Duodenal mucosa (tissue), 2 donors: ENCODE results near the gene TYMS.

ENCODE experiments used
- H3K27ac ChIP-seq: one replicate; pipeline ENCODE4 v1.7.0; 2013; ENCODE audit warnings: low read depth, low read length
- H3K27me3 ChIP-seq, 2 donors: one replicate each; pipeline ENCODE4 v1.7.0; 2013; ENCODE audit warnings: low read length in 2 of 2, control low read depth in 1 of 2; ENCODE audit not compliant: insufficient read depth in 2 of 2, control insufficient read depth in 1 of 2
- H3K36me3 ChIP-seq, 2 donors: one replicate each; pipeline ENCODE4 v1.7.0; 2013; ENCODE audit warnings: low read length in 2 of 2, control low read depth in 1 of 2; ENCODE audit not compliant: insufficient read depth in 2 of 2, control insufficient read depth in 1 of 2
- H3K4me1 ChIP-seq, 2 donors: one replicate each; pipeline ENCODE4 v1.7.0; 2013; ENCODE audit warnings: low read length in 2 of 2, control low read depth in 1 of 2; ENCODE audit not compliant: insufficient read depth in 2 of 2, control insufficient read depth in 1 of 2
- H3K4me3 ChIP-seq, 2 donors: one replicate each; pipeline ENCODE4 v1.7.0; 2013; ENCODE audit warnings: low read length in 2 of 2, low read depth in 1 of 2
- H3K9ac ChIP-seq, 2 donors: one replicate each; pipeline ENCODE4 v1.7.0; 2013; ENCODE audit warnings: low read length in 2 of 2, low read depth in 1 of 2
- H3K9me3 ChIP-seq, 2 donors: one replicate each; pipeline ENCODE4 v1.7.0; 2013; ENCODE audit warnings: low read length in 2 of 2, control low read depth in 1 of 2; ENCODE audit not compliant: control insufficient read depth in 1 of 2

TYMS gene

DNA sequence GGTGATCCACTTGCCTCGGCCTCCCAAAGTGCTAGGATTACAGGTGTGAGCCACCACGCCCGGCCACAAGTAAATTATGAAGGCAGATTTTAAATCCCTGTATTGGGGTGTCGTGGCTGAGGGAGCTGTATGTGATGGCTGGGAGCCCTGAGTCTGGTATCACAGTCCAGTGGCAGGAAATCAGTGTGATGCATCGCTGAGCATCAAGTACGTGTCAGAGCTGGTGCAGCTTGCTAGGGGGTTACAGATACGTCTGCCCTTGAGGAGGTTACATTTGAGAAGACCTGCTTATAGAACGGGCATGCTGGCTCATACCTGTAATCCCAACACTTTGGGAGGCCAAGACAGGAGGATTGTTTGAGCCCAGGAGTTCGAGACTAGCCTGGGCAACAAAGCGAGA, 50.6 kb downstream of the TYMS start:
- no peak overlapping the region for H3K27ac ChIP-seq
- H3K4me1 ChIP-seq = peaks cover 16 to 22% of the 10 kb centered on the region in 2 donors

DNA sequence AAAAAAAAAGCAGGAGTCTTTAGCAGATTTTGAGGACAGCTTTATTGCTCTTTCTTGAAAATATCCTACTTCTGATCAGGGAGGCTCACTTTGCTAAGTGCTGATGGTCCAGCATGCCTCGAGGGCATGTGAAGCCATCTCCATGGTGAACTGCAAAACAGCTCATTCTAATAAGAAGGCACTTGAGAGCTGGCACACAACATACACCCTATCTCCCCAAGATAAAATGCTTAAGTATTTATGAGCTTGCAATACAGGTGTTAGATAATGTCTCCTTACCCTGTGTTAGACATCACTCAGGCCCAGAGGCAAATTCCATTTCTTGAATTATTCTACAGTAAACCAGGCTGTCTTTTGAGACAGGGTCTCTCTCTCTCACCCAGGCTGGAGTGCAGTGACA, 52.3 kb downstream of the TYMS start:
- Histone ChIP-seq H3K4me1 (peaks cover 10 to 22% of the 10 kb centered on the region in 2 donors), H3K9ac (no peak overlapping the region), H3K27me3 (no peaks in the 10 kb centered on the region), H3K4me3 (no peak overlapping the region), H3K36me3 (peaks cover 6 to 14% of the 10 kb centered on the region in 2 donors), H3K27ac (no peak overlapping the region), H3K9me3 (no peaks in the 10 kb centered on the region)

More for the DNA sequence above, 50.6 kb downstream of the TYMS start:
- H3K4me3 ChIP-seq = no peak overlapping the region
- H3K27me3 ChIP-seq = no peaks in the 10 kb centered on the region
- H3K9ac ChIP-seq = no peak overlapping the region
- H3K9me3 ChIP-seq = no peaks in the 10 kb centered on the region
- H3K36me3 ChIP-seq = peaks cover 7 to 22% of the 10 kb centered on the region in 2 donors

DNA sequence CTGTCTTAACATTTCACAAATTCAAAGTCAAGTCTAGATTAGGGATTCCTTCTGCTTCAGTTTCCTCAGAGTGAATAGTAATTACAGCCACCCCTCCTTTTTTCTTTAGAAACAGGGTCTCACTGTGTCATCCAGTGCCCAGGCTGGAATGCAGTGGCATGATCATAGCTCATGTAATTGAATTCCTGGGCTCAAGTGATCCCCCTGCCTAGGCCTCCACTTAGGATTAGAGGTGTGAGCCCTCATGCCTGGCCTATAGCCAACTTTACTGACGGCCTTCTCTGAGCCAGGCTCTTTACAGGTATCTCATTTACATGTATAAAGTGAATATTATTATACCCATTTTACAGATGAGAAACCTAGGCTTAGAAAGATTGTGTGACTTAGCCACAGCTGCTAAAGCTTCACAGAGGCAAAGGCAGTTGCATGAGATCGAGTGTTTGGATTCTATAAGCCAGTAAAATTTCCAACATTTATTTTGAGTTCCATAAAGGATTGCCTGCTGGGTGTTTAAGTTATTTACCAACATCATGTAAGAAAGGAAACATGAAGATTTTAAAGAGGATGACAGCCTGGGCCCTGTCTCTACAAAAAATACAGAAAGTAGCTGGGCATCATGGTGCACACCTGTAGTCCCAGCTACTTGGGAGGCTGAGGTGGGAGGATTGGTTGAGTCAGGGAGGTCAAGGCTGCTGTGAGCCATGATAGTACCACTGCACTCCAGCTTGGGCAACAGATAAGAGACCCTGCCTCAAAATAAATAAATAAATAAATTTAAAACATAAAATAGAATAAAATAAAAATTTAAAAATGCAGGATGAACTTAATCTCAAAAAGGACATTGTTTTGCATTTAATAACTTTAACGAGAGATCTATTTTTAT, 53.2 kb downstream of the TYMS start:
- H3K27ac ChIP-seq = no peak overlapping the region
- H3K4me1 ChIP-seq = peaks cover 10 to 22% of the 10 kb centered on the region in 2 donors
- H3K36me3 ChIP-seq = peaks cover 2 to 9% of the 10 kb centered on the region in 2 donors
- H3K4me3 ChIP-seq = peak overlapping the region in 1 of 2 donors; percentile 84
- H3K9ac ChIP-seq = no peak overlapping the region
- H3K27me3 ChIP-seq = no peaks in the 10 kb centered on the region
- no peaks in the 10 kb centered on the region for H3K9me3 ChIP-seq

DNA sequence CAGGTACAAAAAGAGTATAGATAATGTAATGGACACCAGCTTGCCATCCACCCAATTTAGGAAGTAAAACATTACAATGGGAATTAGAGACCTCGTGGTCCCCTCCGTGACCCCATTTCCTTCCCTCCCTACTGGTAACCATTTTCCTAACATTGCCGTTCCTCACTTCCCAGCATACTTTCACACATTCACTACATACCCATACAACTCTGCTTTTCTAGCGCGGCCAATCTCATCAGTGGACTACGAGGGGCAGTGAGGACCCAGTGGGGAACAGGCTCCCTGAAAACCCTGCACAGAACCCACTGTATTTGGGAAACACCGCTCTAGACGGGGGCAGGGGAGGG, 53.8 kb downstream of the TYMS start:
- Histone ChIP-seq H3K27ac (no peak overlapping the region), H3K4me1 (peaks cover 10 to 22% of the 10 kb centered on the region in 2 donors), H3K4me3 (peak overlapping the region; percentile 84 to 88), H3K27me3 (no peaks in the 10 kb centered on the region), H3K9me3 (no peaks in the 10 kb centered on the region), H3K9ac (peak overlapping the region; percentile 45 to 67), H3K36me3 (peaks cover 2 to 4% of the 10 kb centered on the region in 2 donors)

DNA sequence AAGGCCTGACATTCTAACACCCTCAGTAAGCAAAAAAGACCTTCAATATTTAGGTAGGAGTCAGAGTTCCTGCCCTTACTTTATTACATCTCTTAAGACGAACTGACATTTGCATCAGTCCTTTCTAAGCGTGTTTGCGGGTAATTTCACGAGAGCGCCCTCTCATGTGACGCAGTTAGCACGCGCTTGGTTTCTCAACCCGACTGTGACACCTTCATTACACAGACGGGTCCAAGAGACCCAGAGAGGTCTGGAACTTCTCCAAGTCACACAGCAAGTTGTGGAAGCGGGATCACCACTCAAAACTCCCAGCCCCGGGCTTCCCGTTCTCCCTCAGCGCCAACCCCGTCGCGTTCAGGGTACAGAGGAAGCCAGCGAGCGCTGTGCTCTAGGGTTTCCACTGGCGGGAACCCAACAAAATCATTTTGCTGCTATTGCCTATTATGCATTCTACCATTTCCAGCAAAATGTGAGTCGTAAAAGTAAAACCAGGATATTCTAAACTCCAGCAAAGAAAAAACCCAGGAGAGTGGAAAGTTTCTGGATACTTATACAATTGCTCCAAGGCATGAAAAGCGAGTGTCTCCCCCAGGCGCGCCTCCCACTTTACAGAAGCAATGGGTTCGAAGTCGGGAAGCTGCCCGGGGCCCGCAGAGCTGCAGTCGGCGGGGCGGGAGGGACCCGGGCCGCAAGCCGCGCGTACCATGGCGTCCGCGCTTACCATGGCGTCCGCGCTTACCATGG, 54.4 kb downstream of the TYMS start:
- no peaks in the 10 kb centered on the region for H3K27me3 ChIP-seq
- peak overlapping the region; percentile 84 to 88 for H3K4me3 ChIP-seq
- H3K36me3 ChIP-seq = peaks cover 2 to 3% of the 10 kb centered on the region in 2 donors
- H3K9me3 ChIP-seq = no peaks in the 10 kb centered on the region
- H3K4me1 ChIP-seq = peaks cover 10 to 22% of the 10 kb centered on the region in 2 donors
- peak overlapping the region; percentile 45 to 67 for H3K9ac ChIP-seq
- peak overlapping the region; percentile 60 for H3K27ac ChIP-seq

DNA sequence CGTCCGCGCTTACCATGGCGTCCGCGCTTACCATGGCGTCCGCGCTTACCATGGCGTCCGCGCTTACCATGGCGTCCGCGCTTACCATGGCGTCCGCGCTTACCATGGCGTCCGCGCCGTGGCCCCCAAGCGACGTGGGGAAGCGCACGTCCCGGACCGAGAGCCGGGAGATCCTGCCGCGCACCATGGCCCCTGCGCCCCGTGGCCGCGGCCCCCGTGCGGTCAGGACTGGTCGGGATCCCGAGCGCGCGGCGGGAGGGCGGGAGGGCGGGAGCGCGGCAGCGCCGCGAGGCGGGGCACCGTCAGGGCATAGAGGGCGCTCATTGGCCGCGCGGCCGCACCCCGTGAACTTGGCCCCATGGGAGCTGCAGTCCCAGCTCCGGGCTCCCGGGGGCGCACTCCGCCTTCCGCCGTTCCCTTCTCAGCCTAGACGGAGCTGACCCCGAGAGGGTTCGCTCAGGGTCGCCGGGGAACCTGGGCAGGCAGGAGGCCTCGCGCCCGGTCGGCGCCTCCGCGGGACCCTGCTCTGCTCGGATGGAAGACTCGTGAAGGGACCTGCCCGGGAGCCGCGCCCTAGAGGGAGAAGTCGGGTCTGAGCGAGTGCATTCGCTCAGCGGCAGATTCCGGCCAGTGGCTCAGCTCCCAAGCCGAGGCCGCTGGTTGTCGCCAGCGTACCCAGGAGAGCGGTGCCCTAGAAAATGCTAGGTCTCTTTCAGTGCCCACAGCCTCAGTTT, 55.1 kb downstream of the TYMS start, which contains the start of gene ENOSF1:
Gene ENOSF1, minus strand, starts transcription at position 230 of the 734 bp plus-strand sequence. Its CDS starts 43 bp downstream, at position 187.
- Histone ChIP-seq H3K27me3 (no peaks in the 10 kb centered on the region), H3K4me3 (peak within 1 kb of the TSS; percentile 84 to 88), H3K9ac (peak within 1 kb of the TSS; percentile 67 to 73), H3K27ac (peak within 1 kb of the TSS; percentile 60), H3K4me1 (peaks cover 10 to 22% of the 10 kb centered on the region in 2 donors), H3K9me3 (no peaks in the 10 kb centered on the region), H3K36me3 (peaks cover 2 to 3% of the 10 kb centered on the region in 2 donors)

DNA sequence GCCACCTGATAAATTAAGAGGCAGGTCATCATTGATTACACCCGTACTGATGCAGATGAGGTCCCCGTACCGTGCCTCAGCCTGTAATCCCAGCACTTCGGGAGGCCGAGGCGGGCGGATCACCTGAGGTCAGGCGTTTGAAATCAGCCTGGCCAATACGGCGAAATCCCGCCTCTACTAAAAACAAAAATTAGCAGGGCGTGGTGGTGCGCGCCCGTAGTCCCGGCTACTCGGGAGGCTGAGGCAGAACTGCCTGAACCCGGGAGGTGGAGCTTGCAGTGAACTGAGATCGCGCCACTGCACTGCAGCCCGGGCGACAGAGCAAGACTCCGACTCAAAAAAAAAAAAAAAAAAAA, 55.7 kb downstream of the TYMS start:
- H3K9ac ChIP-seq = peak overlapping the region; percentile 30 to 73
- peaks cover 10 to 22% of the 10 kb centered on the region in 2 donors for H3K4me1 ChIP-seq
- peak overlapping the region; percentile 36 for H3K27ac ChIP-seq

DNA sequence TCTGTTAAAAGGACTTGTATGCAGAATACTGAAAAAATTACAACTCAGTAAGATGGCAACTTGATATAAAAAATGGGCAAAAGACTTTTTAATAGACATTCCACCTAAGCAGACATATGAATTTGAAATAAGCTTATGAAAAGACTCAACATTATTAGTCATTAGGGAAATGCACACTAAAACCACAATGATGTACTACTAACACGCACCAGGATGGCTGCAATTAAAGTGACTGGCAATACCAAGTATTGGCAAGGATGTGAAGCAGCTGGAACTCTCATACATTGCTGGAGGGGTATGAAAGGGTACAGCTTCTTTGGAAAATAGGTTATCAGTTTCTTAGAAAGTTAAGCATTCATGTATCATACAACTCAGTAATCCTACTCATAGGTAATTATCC, 58.2 kb downstream of the TYMS start:
- Histone ChIP-seq H3K36me3 (no peaks in the 10 kb centered on the region), H3K27ac (no peak overlapping the region), H3K9ac (no peak overlapping the region), H3K4me1 (peaks cover 5 to 6% of the 10 kb centered on the region in 2 donors), H3K4me3 (no peak overlapping the region), H3K9me3 (no peaks in the 10 kb centered on the region), H3K27me3 (no peaks in the 10 kb centered on the region)

More for the DNA sequence above, 55.7 kb downstream of the TYMS start:
- peak overlapping the region; percentile 69 to 84 for H3K4me3 ChIP-seq
- no peaks in the 10 kb centered on the region for H3K9me3 ChIP-seq
- no peaks in the 10 kb centered on the region for H3K27me3 ChIP-seq
- peaks cover under 1 to 2% of the 10 kb centered on the region in 2 donors for H3K36me3 ChIP-seq

DNA sequence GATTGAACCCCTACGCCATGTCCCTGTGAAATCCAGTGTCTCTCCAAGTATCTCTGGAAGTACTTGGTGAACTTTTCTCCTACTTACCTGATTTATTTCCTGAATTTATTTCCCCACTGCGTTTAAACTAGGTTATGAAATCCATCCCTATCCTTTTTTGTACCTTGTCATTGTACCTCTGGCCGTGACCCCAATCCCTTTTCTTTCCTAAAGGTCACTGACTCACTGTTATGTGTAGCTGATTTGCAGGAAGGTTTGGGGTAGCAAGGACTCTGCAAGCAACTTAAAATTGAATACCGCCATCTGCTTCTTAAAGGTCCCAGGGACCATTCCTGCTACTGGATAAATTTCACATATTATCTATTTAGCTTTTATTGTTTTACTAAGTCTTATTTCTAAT, 59.5 kb downstream of the TYMS start:
- Histone ChIP-seq H3K27ac (no peak overlapping the region), H3K4me3 (no peak overlapping the region), H3K36me3 (no peaks in the 10 kb centered on the region), H3K9me3 (no peaks in the 10 kb centered on the region), H3K9ac (no peak overlapping the region), H3K27me3 (no peaks in the 10 kb centered on the region), H3K4me1 (no peaks in the 10 kb centered on the region)
